RPMI7951 (cell line): Measurements from ENCODE around the gene BCAS3. TPM values are rescaled to one million over a fixed set of nuclear protein-coding genes. Genes with fewer than 3 reads are reported as not detected.
"Not testable (repeated sequence)": the region's sequence is repeated elsewhere in the genome, so short reads cannot be mapped to it uniquely, and the experiment has no call there.

Experiments
- DNase-seq: peaks from one replicate; pipeline ENCODE4 v3.0.0-alpha.2; 2012; ENCODE audit warnings: low read depth
- total RNA-seq: library from RNA; depleted of rRNA; stranded (reverse); fragments of >200 nt; shearing (Covaris generic); gene quantifications from 2 replicates; pipeline ENCODE4 v1.2.3, GENCODE V29; 2014

The BCAS3 gene
- total RNA-seq, 1 experiment from 2014 or later: 11.2 TPM

GRCh38 chr17:60874772-60875171, 197.1 kb downstream of the BCAS3 start:
- no peak for DNase-seq

- not testable (repeated sequence) for DNase-seq
Observed at GRCh38 chr17:60886731-60887613, 209.3 kb downstream of the BCAS3 start.

- DNase-seq: no peak
Observed at GRCh38 chr17:60887614-60888028, 210.0 kb downstream of the BCAS3 start.

DNA sequence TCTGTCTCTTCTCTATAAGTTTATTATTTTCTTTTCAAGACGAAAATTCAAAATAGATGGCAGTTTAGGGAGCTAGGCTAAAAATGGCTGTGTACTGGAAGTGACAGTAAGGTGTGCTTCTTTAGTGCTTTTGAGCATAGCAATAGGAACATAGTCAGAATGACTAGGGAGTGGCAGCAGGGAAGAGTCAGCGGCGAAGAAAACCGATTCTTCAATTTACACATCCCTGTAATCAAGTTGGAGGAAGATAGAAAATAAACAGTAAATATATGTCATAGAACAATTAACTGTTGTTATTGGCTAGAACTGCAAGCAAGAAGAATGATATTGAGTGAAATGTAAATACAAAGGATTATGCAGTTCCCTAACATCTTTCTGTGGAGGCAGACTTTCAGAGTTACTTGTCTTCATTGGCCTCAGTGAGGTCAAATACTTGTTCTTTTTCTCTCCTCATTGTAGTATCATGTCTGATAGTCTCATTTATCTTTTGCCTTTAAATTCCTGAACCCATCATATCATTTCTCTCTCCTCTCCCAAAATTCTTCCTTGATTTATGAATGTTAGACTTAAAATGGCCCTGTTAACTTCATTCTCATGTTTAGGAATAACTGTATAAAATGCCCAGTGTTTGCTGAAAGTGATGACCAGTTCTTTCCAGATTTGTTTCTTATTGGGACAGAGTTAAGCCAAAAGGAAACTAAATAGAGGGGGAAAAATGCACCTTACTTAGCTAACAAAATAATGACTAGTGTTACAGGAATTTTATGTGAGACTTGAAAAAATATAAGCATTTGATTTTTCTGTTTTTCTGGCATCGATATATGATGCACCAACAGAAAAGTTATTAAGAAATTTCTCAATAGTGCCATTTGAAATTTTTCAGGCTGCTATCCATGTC, 211.4 kb downstream of the BCAS3 start:
- DNase-seq: no peak

- no peak for DNase-seq
Observed at GRCh38 chr17:60891149-60891548, 213.5 kb downstream of the BCAS3 start.

GRCh38 chr17:60893475-60893874, 215.8 kb downstream of the BCAS3 start:
- no peak for DNase-seq

GRCh38 chr17:60896996-60897395, 219.3 kb downstream of the BCAS3 start:
- DNase-seq: no peak

DNA sequence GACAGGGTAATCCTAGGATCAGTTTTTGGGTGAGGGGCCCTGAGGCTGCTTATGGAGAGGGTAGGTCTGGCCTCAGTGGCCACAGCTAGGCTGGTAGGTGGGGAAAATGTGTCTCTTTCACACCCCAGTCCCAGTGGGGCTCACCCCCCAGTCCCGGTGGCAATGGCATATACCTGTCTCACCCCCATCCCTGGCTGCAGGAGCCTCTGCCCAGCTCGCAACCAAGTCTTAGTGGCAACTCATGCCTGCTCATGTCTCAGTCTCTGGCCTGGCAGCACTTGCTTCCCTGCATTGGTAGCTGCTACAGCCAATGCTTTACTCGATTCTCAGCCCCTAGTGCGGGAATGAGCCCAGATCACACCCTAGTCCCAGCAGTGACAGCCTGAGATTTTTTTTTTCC, 221.5 kb downstream of the BCAS3 start:
- no peak for DNase-seq

DNA sequence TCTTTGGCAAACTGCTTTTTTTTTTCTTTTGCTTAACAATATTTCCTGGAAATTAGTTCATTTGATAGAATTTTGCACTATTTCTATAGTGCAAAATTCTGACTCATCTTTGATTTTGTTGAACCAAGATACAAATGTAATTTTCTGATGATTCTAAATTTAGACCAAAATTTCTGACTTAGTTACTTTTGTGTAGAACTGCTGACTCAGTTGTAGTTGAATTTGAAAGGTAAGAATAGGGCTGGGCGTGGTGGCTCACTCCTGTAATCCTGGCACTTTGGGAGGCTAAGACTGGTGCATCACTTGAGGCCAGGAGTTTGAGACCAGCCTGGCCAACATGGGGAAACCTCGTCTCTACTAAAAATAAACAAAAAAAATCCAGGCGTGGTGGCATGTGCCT, 223.0 kb downstream of the BCAS3 start:
- no peak for DNase-seq

DNA sequence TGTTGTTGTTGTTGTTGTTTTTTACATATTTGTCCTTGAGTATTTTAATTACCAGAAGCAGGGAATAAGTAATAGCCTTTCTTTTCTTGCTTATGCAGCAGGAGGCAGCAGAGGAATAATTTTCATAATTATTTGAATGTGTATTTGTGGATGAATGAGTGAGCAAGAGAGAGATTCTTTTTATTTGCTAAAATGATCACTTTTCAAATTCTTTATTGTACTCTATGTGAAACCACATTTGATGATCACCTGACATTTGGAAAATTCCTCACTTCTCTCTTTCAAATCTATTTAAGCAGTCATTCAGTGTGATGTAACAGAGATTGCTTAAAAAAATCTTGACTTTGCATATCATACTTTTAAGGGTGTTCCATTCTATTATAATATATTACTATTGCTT, 223.6 kb downstream of the BCAS3 start:
- no peak for DNase-seq

DNA sequence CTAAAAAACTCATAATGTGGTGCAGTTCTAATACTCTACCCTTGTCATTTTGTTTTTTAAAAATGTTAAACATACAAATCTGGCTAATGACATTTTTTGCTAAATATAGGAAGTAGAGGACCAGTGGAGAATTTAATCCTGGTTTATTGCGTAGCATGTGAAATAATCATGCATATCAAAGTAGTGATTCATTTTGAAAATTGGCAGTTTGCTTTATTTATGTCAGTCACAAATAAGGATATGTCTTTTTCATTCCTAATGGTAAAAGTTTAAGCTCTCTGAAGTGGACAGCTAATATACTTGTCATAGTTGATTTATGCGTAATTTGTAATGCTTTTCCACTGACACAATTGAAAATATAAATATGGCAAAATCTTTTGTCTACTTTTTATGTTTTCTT, 224.2 kb downstream of the BCAS3 start:
- peak; percentile 46 for DNase-seq

GRCh38 chr17:60902399-60902798, 224.7 kb downstream of the BCAS3 start:
- peak; percentile 34 for DNase-seq

DNA sequence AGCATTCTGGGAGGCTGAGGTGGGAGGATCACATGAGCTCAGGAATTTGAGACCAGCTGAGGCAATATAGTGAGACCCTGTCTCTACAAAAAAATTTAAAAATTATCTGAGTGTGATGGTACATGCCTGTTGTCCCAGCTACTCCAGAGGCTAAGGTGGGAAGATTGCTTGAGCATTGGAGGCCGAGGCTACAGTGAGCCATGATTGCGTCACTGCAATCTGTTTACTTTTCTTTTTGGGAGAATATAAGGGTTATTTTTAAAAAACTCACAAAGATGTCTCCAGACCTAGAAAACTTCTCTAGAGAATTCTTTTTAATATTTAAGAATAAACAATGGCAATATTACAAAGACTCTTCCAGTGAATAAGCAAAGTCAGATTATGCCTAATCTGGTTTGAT, 226.9 kb downstream of the BCAS3 start:
- DNase-seq: no peak

DNA sequence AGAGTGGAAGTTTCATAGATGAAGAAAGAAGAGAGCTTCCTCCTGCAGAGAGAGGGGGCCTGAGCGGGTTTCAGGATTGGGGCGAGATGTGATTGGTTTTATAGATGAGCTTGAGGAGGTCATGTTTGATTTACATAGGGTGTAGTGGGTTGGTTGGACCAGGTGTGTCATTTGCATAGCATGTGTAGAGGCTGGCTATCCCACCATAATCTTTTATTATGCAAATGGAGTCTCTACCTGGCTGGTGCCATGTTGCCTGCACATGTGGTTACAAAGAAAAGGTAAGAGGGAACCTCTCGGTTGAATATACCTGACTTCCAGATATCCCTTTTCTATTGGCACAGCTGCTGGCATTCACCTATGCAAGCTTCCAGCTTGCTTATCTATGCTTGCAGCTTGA, 228.1 kb downstream of the BCAS3 start:
- DNase-seq: no peak

GRCh38 chr17:60908324-60908723, 230.7 kb downstream of the BCAS3 start:
- DNase-seq: no peak

DNA sequence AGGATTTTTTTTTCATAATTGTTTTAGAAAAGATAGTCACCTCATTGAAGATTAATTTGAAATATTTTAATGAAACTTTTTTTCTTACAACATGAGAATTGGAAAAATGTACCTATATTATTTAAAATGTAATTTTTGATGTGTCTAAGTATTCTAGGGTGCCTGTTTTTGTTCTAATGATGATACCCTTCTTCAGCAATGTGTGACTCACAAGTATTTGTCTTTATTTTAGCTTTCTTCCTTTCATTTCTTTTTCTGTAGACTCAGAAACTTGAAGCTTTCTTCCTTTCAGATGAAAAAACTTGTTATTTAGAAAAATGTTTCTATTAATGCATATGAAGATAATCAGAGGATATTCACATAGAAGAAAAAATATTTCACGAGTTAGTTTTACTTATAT, 231.8 kb downstream of the BCAS3 start:
- no peak for DNase-seq

GRCh38 chr17:60910415-60910814, 232.8 kb downstream of the BCAS3 start:
- DNase-seq: no peak

GRCh38 chr17:60914078-60914477, 236.4 kb downstream of the BCAS3 start:
- no peak for DNase-seq

DNA sequence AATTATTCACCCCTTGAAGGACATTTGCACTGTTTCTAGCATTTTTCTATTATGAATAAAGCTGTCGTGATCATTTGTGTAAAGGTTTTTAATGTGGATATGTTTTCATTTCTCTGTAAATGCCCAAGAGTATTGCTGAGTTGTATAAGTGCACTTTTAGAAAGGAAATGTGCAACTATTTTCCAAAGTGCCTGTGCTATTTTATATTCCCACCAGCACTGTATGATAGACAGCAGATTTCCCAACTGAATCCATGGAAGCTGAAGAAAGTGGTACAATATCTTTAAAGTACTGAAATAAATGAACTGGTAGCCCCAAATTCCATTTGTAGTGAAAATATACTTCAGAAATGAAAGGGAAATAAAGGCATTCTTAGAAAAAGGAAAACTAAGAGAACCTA, 238.4 kb downstream of the BCAS3 start:
- DNase-seq: no peak

DNA sequence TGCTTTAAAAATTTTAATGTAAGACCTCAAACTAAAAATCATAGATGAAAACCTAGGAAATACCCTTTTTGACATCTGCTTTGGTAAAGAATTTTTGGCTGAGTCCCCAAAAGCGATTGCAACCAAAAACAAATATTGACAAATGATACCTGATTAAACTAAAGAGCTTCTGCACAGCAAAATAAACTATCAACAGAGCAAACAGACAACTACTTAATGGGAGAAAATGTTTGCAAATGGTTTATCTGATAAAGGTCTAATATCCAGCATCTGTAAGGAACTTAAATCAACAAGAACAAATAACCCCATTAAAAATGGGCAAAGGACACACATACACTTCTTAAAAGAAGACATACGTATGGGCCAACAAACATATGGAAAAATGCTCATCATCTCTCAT, 242.5 kb downstream of the BCAS3 start:
- no peak for DNase-seq

DNA sequence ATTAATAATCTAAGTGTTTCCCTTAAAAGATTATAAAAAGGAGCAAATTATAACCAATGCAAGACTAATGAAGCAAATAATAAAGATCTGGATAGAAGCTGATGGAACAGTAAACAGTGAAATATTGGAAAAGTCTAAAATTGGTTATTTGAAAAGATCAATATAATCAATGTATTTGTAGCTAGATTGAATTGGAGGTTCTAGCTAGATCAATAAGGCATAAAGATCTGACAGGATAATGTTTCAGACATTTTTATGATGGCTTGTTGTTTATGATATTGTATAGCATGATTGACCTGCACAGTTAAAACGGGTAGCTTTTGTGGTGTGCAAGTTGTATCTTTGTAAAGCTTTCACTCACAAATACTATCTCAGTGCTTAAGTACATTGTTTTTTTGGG, 245.3 kb downstream of the BCAS3 start:
- no peak for DNase-seq

DNA sequence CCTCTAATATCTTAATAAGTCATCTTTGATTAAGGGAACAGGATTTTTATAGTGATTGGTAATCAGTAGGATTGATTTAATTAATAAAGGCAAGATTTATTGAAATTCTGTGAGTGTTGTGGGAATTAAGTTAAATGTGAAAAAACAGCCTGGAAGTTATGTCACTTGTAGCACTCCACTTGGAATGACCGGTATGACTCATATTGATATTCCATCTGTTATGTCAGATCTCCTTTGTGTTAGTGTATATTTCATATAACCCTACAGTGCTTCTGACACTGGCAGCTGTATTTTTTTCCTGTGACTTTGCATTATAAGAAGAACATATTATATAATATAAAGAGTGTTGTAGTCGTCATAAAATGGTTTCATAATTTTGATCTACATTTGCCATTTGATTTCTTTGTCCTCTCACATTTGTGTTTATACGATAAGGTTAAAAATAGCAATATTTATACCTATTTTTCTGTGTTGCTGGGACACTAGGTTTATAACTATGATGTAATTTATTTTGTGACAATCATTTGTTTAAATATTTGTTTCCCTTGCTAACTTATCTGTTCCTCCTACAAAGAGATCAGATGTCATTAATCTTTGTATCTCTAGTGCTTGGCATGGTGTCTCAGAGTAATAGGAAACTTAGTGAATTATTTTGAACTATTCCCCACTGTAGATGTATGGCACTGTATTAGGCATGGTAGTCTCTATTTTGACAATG, 249.0 kb downstream of the BCAS3 start:
- DNase-seq: peak; percentile 5
